ENCODE data around the gene GPC5. TPM values are rescaled to one million over a fixed set of nuclear protein-coding genes. Genes with fewer than 3 reads are reported as not detected.

The GPC5 gene
- total RNA-seq, 2 donors from 2014 or later: 0.22 to 0.51 TPM

- no peaks in the 10 kb centered on the region for H3K27me3 ChIP-seq (ENCODE audit: control insufficient read depth, insufficient read depth, low read length, poor library complexity, severe bottlenecking)
- H3K36me3 Mint-ChIP-seq (ENCODE audit: low read depth): no peaks in the 10 kb centered on the region
- no peaks in the 10 kb centered on the region for H3K36me3 ChIP-seq (ENCODE audit: control insufficient read depth, insufficient read depth, low read length)
- no peak overlapping the region for H3K27ac Mint-ChIP-seq
- TF ChIP-seq CTCF (conservative IDR thresholded peaks at IDR 0.05): no peak
- no peaks in the 10 kb centered on the region for H3K4me1 Mint-ChIP-seq
- no peaks in the 10 kb centered on the region for H3K4me1 ChIP-seq (ENCODE audit: control insufficient read depth, insufficient read depth, low read length)
- no peaks in the 10 kb centered on the region for H3K9me3 ChIP-seq (ENCODE audit: control insufficient read depth, low read length)
- no peak overlapping the region for H3K4me3 Mint-ChIP-seq
- 95 to 97% methylated on average over 2 of the region's 2 CpGs for WGBS, 2 experiments (ENCODE audit: insufficient coverage in 1 of 2, insufficient read length in 1 of 2)
- H3K27me3 Mint-ChIP-seq (ENCODE audit: insufficient read depth): no peaks in the 10 kb centered on the region
- H3K9ac ChIP-seq (ENCODE audit: extremely low read depth, low read length, poor library complexity, severe bottlenecking): no peak overlapping the region
- H3K27ac ChIP-seq (ENCODE audit: low read depth, low read length): no peak overlapping the region
- no peak overlapping the region for H3K4me3 ChIP-seq (ENCODE audit: low read length)
- no peak for DNase-seq
- no peaks in the 10 kb centered on the region for H3K9me3 Mint-ChIP-seq
These were observed 1271.7 kb downstream of the GPC5 start for GRCh38 chr13:92670096-92670495.

GRCh38 chr13:92671821-92672220, 1273.4 kb downstream of the GPC5 start:
- no peak for TF ChIP-seq CTCF (conservative IDR thresholded peaks at IDR 0.05)

GRCh38 chr13:92676246-92676645, 1277.8 kb downstream of the GPC5 start:
- WGBS, 2 experiments (ENCODE audit: insufficient coverage in 1 of 2, insufficient read length in 1 of 2): 97 to 100% methylated on average over 3 of the region's 3 CpGs
- no peaks in the 10 kb centered on the region for H3K36me3 Mint-ChIP-seq (ENCODE audit: low read depth)
- H3K9ac ChIP-seq (ENCODE audit: extremely low read depth, low read length, poor library complexity, severe bottlenecking): no peak overlapping the region
- H3K4me3 ChIP-seq (ENCODE audit: low read length): no peak overlapping the region
- no peak overlapping the region for H3K4me3 Mint-ChIP-seq
- H3K9me3 Mint-ChIP-seq: no peaks in the 10 kb centered on the region
- H3K27me3 Mint-ChIP-seq (ENCODE audit: insufficient read depth): no peaks in the 10 kb centered on the region
- no peak overlapping the region for H3K27ac Mint-ChIP-seq
- no peak for DNase-seq
- H3K9me3 ChIP-seq (ENCODE audit: control insufficient read depth, low read length): no peaks in the 10 kb centered on the region
- H3K4me1 Mint-ChIP-seq: peaks cover 15% of the 10 kb centered on the region
- no peak for TF ChIP-seq CTCF (conservative IDR thresholded peaks at IDR 0.05)
- H3K4me1 ChIP-seq (ENCODE audit: control insufficient read depth, insufficient read depth, low read length): peaks cover 6% of the 10 kb centered on the region
- no peaks in the 10 kb centered on the region for H3K27me3 ChIP-seq (ENCODE audit: control insufficient read depth, insufficient read depth, low read length, poor library complexity, severe bottlenecking)
- H3K27ac ChIP-seq (ENCODE audit: low read depth, low read length): no peak overlapping the region
- no peaks in the 10 kb centered on the region for H3K36me3 ChIP-seq (ENCODE audit: control insufficient read depth, insufficient read depth, low read length)

More at GRCh38 chr13:92671821-92672220, 1273.4 kb downstream of the GPC5 start:
- Histone ChIP-seq H3K27ac (ENCODE audit: low read depth, low read length) (no peak overlapping the region), H3K4me1 (ENCODE audit: control insufficient read depth, insufficient read depth, low read length) (no peaks in the 10 kb centered on the region), H3K27me3 (ENCODE audit: control insufficient read depth, insufficient read depth, low read length, poor library complexity, severe bottlenecking) (no peaks in the 10 kb centered on the region), H3K4me3 (ENCODE audit: low read length) (no peak overlapping the region), H3K9me3 (ENCODE audit: control insufficient read depth, low read length) (no peaks in the 10 kb centered on the region), H3K9ac (ENCODE audit: extremely low read depth, low read length, poor library complexity, severe bottlenecking) (no peak overlapping the region), H3K36me3 (ENCODE audit: control insufficient read depth, insufficient read depth, low read length) (no peaks in the 10 kb centered on the region)
- 90 to 92% methylated on average over 1 to 2 of the region's 2 CpGs for WGBS, 2 experiments (ENCODE audit: insufficient coverage in 1 of 2, insufficient read length in 1 of 2)
- Mint-ChIP-seq H3K36me3 (ENCODE audit: low read depth) (no peaks in the 10 kb centered on the region), H3K4me1 (no peaks in the 10 kb centered on the region), H3K27me3 (ENCODE audit: insufficient read depth) (no peaks in the 10 kb centered on the region), H3K27ac (no peak overlapping the region), H3K4me3 (no peak overlapping the region), H3K9me3 (no peaks in the 10 kb centered on the region)
- DNase-seq: no peak
